ENCODE results near the gene CLPSL1.

Gene CLPSL1

DNA sequence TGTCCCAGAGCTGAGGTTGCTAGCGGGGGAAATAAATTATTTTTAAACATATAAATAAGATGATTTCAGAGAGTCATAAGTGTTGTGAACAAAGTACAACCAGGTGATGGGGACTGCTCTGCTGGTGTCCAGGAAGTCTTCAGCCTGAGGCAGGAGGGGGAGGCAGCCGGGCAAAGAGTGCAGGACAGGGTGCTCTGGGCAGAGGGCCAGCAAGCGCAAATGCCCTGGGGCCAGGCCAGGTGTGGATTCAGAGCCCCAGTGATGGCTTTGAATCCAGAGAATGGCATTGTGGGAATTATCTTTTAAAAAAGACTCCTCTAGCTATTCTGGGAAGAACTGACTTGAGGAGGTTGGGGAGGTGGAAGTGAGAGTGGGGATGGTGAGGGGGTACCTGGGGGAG is 1.6 kb downstream of the CLPSL1 start:
- Histone ChIP-seq H3K27ac (replicated peaks) (no peak overlapping the region), H3K4me3 (replicated peaks; ENCODE audit: insufficient read depth, low read length) (no peak overlapping the region), H3K27me3 (ENCODE audit: insufficient read depth, poor library complexity, severe bottlenecking) (peaks cover 8% of the 10 kb centered on the region)
- DNase-seq (ENCODE audit: low read depth in 1 of 2, low spot score in 1 of 2) = no peak
- TF ChIP-seq, protein P1, sequence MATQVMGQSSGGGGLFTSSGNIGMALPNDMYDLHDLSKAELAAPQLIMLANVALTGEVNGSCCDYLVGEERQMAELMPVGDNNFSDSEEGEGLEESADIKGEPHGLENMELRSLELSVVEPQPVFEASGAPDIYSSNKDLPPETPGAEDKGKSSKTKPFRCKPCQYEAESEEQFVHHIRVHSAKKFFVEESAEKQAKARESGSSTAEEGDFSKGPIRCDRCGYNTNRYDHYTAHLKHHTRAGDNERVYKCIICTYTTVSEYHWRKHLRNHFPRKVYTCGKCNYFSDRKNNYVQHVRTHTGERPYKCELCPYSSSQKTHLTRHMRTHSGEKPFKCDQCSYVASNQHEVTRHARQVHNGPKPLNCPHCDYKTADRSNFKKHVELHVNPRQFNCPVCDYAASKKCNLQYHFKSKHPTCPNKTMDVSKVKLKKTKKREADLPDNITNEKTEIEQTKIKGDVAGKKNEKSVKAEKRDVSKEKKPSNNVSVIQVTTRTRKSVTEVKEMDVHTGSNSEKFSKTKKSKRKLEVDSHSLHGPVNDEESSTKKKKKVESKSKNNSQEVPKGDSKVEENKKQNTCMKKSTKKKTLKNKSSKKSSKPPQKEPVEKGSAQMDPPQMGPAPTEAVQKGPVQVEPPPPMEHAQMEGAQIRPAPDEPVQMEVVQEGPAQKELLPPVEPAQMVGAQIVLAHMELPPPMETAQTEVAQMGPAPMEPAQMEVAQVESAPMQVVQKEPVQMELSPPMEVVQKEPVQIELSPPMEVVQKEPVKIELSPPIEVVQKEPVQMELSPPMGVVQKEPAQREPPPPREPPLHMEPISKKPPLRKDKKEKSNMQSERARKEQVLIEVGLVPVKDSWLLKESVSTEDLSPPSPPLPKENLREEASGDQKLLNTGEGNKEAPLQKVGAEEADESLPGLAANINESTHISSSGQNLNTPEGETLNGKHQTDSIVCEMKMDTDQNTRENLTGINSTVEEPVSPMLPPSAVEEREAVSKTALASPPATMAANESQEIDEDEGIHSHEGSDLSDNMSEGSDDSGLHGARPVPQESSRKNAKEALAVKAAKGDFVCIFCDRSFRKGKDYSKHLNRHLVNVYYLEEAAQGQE (IDR thresholded peaks at IDR 0.05; ENCODE audit: insufficient replicate concordance, low read depth) = no peak
- TF ChIP-seq, protein P2, sequence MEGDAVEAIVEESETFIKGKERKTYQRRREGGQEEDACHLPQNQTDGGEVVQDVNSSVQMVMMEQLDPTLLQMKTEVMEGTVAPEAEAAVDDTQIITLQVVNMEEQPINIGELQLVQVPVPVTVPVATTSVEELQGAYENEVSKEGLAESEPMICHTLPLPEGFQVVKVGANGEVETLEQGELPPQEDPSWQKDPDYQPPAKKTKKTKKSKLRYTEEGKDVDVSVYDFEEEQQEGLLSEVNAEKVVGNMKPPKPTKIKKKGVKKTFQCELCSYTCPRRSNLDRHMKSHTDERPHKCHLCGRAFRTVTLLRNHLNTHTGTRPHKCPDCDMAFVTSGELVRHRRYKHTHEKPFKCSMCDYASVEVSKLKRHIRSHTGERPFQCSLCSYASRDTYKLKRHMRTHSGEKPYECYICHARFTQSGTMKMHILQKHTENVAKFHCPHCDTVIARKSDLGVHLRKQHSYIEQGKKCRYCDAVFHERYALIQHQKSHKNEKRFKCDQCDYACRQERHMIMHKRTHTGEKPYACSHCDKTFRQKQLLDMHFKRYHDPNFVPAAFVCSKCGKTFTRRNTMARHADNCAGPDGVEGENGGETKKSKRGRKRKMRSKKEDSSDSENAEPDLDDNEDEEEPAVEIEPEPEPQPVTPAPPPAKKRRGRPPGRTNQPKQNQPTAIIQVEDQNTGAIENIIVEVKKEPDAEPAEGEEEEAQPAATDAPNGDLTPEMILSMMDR (IDR thresholded peaks at IDR 0.05; ENCODE audit: insufficient read depth, low read length) = no peak
- no peak for TF ChIP-seq SPI1 (IDR thresholded peaks at IDR 0.05; ENCODE audit: borderline replicate concordance, low read depth)
- TF ChIP-seq POLR2AphosphoS5 (IDR thresholded peaks at IDR 0.05; ENCODE audit: low read depth) = no peak
- TF ChIP-seq GABPA (IDR thresholded peaks at IDR 0.05; ENCODE audit: low read depth) = no peak

DNA sequence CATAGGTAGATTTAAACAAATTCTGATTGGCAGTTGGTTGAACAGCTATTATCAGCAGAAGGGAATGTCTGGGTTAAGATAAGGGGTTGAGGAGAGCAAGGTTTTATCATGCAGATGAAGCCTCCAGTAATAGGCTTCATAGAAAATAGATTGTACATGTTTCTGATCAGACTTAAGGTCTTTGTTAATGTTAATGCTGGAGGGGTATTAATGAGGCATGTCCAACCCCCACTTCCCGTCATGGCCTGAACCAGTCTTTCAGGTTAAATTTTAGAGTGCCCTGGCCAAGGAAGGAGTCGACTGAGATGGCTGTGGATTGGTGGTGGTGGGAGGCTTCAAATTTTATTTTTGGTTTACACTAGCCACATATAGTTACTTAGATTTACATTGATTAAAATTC is 3.4 kb downstream of the CLPSL1 start:
- TF ChIP-seq GABPA (IDR thresholded peaks at IDR 0.05; ENCODE audit: low read depth) (no peak), POLR2AphosphoS5 (IDR thresholded peaks at IDR 0.05; ENCODE audit: low read depth) (no peak), SPI1 (IDR thresholded peaks at IDR 0.05; ENCODE audit: borderline replicate concordance, low read depth) (no peak)
- TF ChIP-seq, protein P1 (IDR thresholded peaks at IDR 0.05; ENCODE audit: insufficient replicate concordance, low read depth) = no peak
- TF ChIP-seq, protein P2 (IDR thresholded peaks at IDR 0.05; ENCODE audit: insufficient read depth, low read length) = no peak
- DNase-seq (ENCODE audit: low read depth in 1 of 2, low spot score in 1 of 2) = no peak
- Histone ChIP-seq H3K27ac (replicated peaks) (no peak overlapping the region), H3K27me3 (ENCODE audit: insufficient read depth, poor library complexity, severe bottlenecking) (peaks cover 16% of the 10 kb centered on the region), H3K4me3 (replicated peaks; ENCODE audit: insufficient read depth, low read length) (no peak overlapping the region)

DNA sequence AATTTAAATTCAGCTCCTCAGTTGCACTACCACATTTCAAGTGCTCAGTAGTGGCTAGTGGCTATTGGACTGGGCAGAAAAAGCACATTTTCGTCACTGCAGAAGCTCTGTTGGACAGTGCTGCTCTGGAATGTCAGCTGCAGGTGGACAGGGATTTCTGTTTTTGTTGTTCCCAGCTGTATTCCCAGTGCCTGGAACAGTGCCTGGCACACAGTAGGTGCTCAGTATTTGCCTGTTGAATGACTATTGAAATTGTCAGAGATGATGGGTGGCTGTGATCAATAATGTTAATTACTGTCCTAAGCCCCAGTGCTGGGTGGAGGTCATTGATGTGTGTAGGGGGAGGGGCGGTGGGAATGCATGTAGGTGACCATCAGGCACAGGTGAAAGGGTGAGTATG is 5.5 kb downstream of the CLPSL1 start:
- Histone ChIP-seq H3K27me3 (ENCODE audit: insufficient read depth, poor library complexity, severe bottlenecking) (peaks cover 32% of the 10 kb centered on the region), H3K27ac (replicated peaks) (no peak overlapping the region), H3K4me3 (replicated peaks; ENCODE audit: insufficient read depth, low read length) (no peak overlapping the region)
- TF ChIP-seq GABPA (IDR thresholded peaks at IDR 0.05; ENCODE audit: low read depth) (no peak), POLR2AphosphoS5 (IDR thresholded peaks at IDR 0.05; ENCODE audit: low read depth) (no peak), SPI1 (IDR thresholded peaks at IDR 0.05; ENCODE audit: borderline replicate concordance, low read depth) (no peak)
- TF ChIP-seq, protein P2 (IDR thresholded peaks at IDR 0.05; ENCODE audit: insufficient read depth, low read length) = no peak
- TF ChIP-seq, protein P1 (IDR thresholded peaks at IDR 0.05; ENCODE audit: insufficient replicate concordance, low read depth) = no peak
- no peak for DNase-seq (ENCODE audit: low read depth in 1 of 2, low spot score in 1 of 2)
